Subcutaneous adipose tissue (tissue), 4 donors: ENCODE data around the gene CORT. TPM values are rescaled to one million over a fixed set of nuclear protein-coding genes. Genes with fewer than 3 reads are reported as not detected.

Source experiments
- CTCF ChIP-seq: fragments of 450-650 bp; IDR thresholded peaks from one replicate; pipeline ENCODE4 v1.5.1; 2016; ENCODE audit warnings: low read depth, mild to moderate bottlenecking, control low read depth, antibody characterized with exemption, moderate library complexity
- total RNA-seq, 4 donors: library from RNA; depleted of rRNA; stranded (reverse); fragments of >200 nt; gene quantifications; one replicate each; pipeline ENCODE4 v1.1.0, GENCODE V29; 2016

Gene CORT
- total RNA-seq, 4 donors from 2014 or later: not detected

- TF ChIP-seq CTCF: no peak
These were observed 40.6 kb downstream of the CORT start for GRCh38 chr1:10490286-10490970.

GRCh38 chr1:10494418-10494753 lies 44.6 kb downstream of the CORT start:
- no peak for TF ChIP-seq CTCF

GRCh38 chr1:10494754-10495474 lies 45.1 kb downstream of the CORT start:
- no peak for TF ChIP-seq CTCF

GRCh38 chr1:10495475-10495817 lies 45.6 kb downstream of the CORT start:
- no peak for TF ChIP-seq CTCF

GRCh38 chr1:10495952-10496351 lies 46.1 kb downstream of the CORT start:
- no peak for TF ChIP-seq CTCF

- TF ChIP-seq CTCF: no peak
These were observed 47.3 kb downstream of the CORT start for GRCh38 chr1:10497109-10497508.

GRCh38 chr1:10498231-10498630 lies 48.4 kb downstream of the CORT start:
- no peak for TF ChIP-seq CTCF

Other genes starting within 250 kb of the CORT start
- 10 to 100 TPM; 46.7 to 61.8 (median 51.4) TPM for gene KIF1B, start 239.5 kb upstream of the CORT start, total RNA-seq
- 100 to 1,000 TPM; 252 to 387 (median 294) TPM for gene PGD, start 51.0 kb upstream of the CORT start, total RNA-seq
- gene CENPS, start 19.6 kb upstream of the CORT start, total RNA-seq: 10 to 100 TPM in 1 of 4 donors, 1 to 10 TPM in 3; 3.3 to 11.9 (median 4.7) TPM
- gene DFFA, start 22.5 kb downstream of the CORT start, total RNA-seq: 10 to 100 TPM; 15.2 to 18.3 (median 15.4) TPM
- 10 to 100 TPM; 10.0 to 20.2 (median 12.6) TPM for gene PEX14, start 24.9 kb downstream of the CORT start, total RNA-seq